ENCODE results near the gene UFD1. TPM values are rescaled to one million over a fixed set of nuclear protein-coding genes. Genes with fewer than 3 reads are reported as not detected.

UFD1 gene
- total and polyA plus RNA-seq, 2 of the 4 experiments (the other 2 are of a cell fraction) = 149 to 152 TPM

GRCh38 chr22:19454156-19454555, 24.8 kb downstream of the UFD1 start:
- Histone ChIP-seq H2BK20ac (ENCODE audit: low read depth, low read length) (no peak overlapping the region), H4K5ac (ENCODE audit: low read depth, low read length) (no peak overlapping the region), H4K91ac (ENCODE audit: insufficient read depth, low read depth, low read length) (no peak overlapping the region), H2BK120ac (ENCODE audit: low read depth, low read length) (no peak overlapping the region), H3K79me1 (ENCODE audit: low read depth in 1 of 2, low read length in 2 of 2) (peaks cover 5 to 16% of the 10 kb centered on the region in 2 experiments; a peak in 2 of 4 replicates), H4K8ac (ENCODE audit: low read depth in 2 of 2, low read length in 2 of 2) (no peak overlapping the region), H3K9me3 (ENCODE audit: control insufficient read depth, insufficient read depth, low read length) (no peaks in the 10 kb centered on the region), H2BK5ac (ENCODE audit: low read depth, low read length, poor library complexity, severe bottlenecking) (no peak overlapping the region), H3K27me3 (ENCODE audit: control insufficient read depth, insufficient read depth, low read length) (no peaks in the 10 kb centered on the region), H2AK9ac (replicated peaks; ENCODE audit: low read depth, low read length, poor library complexity) (no peak overlapping the region), H2AFZ (replicated peaks; ENCODE audit: low read length, poor library complexity) (no peak overlapping the region), H3K4me3 (ENCODE audit: insufficient read depth, low read depth, low read length) (no peak overlapping the region), H3K4me2 (ENCODE audit: low read depth, low read length) (no peak overlapping the region), H3K4me1 (ENCODE audit: control insufficient read depth, insufficient read depth, low read length) (peaks cover 4% of the 10 kb centered on the region; the same call in 1 of the 2 replicates), H2AK5ac (ENCODE audit: low read depth, low read length) (no peak overlapping the region), H2BK15ac (ENCODE audit: low read depth, low read length) (no peak overlapping the region), H3K56ac (ENCODE audit: extremely low read depth, insufficient read depth, low read length) (no peak overlapping the region), H3K23ac (ENCODE audit: low read depth, low read length) (no peak overlapping the region), H3K14ac (replicated peaks; ENCODE audit: low read depth, low read length) (no peak overlapping the region), H4K20me1 (ENCODE audit: insufficient read depth, low read length) (peaks cover 4% of the 10 kb centered on the region), H3K18ac (ENCODE audit: low read depth, low read length) (no peak overlapping the region), H3K4ac (ENCODE audit: low read depth, low read length) (no peak overlapping the region), H3K27ac (ENCODE audit: insufficient read depth, low read length) (no peak overlapping the region), H3K9ac (ENCODE audit: low read depth, low read length) (no peak overlapping the region), H3K9me1 (ENCODE audit: insufficient read depth, low read length) (peaks cover 11% of the 10 kb centered on the region), H3K36me3 (ENCODE audit: control insufficient read depth, insufficient read depth, low read length) (peaks cover 55% of the 10 kb centered on the region)
- in situ Hi-C loops (cut with MboI; ENCODE audit: low sequenced_read_pairs) (no loop called here), dilution Hi-C loops (cut with HindIII; ENCODE audit: low sequenced_read_pairs, unreplicated experiment) (no loop called here), intact Hi-C loops (cut with micrococcal nuclease) (no loop called here)
- ChIA-PET CTCF (no interaction called here), POLR2A (ENCODE audit: unreplicated experiment) (no interaction called here)
- no TSS peak for BruUV-seq (replicated peaks)
- no peak for TF ChIP-seq RAD21 (IDR thresholded peaks at IDR 0.05; ENCODE audit: low read length)
- no peak for TF ChIP-seq CEBPB (IDR thresholded peaks at IDR 0.05; ENCODE audit: low read depth, low read length)
- no peak for TF ChIP-seq USF2 (IDR thresholded peaks at IDR 0.05; ENCODE audit: low read depth, low read length)
- no peak for TF ChIP-seq MAFK (IDR thresholded peaks at IDR 0.05; ENCODE audit: low read depth, low read length)
- TF ChIP-seq CHD1 (IDR thresholded peaks at IDR 0.05; ENCODE audit: low read depth, low read length) = no peak
- ATAC-seq (ENCODE audit: low read depth) = no peak
- WGBS, 2 experiments (ENCODE audit: extremely low coverage in 2 of 2, insufficient read length in 1 of 2) = no CpG with 5 or more reads among the region's 6 CpGs
- DNase-seq = no peak
